Islet precursor cell (in vitro differentiated cells): ENCODE data around the gene MUC2.
"Not testable (repeated sequence)": the region's sequence is repeated elsewhere in the genome, so short reads cannot be mapped to it uniquely, and the experiment has no call there.

Source experiments
- DNase-seq: peaks from one replicate; pipeline ENCODE4 v3.0.0-alpha.2; 2018

The MUC2 gene

DNA sequence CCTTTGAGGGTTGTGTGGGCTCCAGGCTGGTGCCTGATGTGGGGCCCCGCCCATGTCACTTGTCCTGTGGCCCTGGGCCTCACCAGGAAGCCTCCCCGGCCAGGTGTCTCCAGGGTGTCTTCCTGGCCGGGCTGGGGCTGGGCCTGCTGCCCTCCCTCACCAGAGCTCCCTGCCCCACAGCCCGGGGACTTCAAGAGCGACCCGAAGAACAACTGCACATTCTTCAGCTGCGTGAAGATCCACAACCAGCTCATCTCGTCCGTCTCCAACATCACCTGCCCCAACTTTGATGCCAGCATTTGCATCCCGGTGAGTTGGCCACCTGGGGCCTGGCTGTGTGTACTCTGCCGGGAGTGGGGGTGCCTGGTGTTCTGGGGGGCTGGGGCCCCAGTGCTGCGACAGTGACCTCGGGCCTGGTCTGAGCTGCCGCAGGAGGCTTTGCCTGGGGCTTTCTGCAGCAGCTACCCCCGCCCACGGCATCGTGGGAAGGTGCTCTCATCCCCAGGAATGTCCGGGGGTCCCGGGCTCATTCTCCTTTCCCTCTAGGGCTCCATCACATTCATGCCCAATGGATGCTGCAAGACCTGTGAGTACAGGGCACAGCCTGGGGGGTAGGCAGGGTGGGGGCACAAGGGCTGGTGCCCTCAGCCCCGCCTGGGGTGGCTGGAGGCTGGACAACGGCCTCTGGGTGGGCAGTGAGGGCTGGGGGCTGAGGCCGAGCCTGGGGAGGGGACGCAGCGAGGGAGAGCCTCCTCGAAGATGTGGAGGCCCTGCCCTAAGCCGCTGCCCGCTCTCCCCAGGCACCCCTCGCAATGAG, 34.6 kb downstream of the MUC2 start:
- DNase-seq: no peak

DNA sequence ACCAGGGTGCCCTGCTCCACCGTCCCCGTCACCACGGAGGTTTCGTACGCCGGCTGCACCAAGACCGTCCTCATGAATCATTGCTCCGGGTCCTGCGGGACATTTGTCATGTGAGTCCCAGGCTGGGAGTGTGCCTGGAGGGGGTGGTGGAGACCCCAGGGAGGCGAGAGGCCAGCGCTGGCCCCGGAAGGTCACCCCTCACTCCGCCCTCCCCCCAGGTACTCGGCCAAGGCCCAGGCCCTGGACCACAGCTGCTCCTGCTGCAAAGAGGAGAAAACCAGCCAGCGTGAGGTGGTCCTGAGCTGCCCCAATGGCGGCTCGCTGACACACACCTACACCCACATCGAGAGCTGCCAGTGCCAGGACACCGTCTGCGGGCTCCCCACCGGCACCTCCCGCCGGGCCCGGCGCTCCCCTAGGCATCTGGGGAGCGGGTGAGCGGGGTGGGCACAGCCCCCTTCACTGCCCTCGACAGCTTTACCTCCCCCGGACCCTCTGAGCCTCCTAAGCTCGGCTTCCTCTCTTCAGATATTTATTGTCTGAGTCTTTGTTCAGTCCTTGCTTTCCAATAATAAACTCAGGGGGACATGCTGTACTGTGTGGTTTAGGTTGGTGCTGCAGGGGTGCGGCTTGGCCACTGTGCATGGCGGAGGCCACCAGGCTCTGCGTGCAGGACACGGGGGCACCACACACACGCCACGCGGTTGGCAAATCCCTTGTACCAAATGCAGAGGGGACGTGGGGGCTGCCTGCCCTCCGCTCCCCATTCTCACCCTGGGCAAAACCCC, 35.4 kb downstream of the MUC2 start:
- no peak for DNase-seq

DNA sequence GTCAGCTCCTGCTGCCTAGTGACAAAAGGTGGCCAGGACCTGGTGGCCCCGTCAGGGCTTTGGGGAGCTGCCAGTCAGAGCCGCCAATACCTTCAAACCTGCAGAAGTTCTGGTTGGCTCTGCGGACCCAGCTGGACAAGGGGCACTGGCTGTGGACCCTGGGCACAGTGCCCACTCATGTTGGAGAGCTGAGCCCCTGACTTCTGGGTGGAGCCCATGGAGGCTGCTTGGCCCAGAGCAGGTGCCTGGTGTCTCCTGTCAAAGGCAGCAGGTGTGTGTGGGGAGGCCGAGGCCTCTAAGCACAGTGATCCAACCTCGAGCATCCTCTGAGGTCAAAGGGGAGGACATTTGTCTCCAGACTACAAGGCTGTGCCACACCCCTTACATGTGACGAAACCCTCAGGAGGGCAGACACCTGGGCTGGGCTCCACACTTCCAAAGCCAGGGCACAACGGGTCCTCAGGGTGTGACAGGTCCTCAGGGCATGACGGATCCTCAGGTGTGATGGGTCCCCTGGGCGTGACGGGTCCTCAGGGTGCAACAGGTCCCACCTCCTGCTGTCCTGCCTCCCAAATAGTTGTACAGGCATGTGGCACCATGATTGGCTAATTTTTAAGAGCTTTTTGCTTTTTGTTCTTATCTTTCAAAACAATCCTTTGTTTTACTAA, 37.0 kb downstream of the MUC2 start:
- DNase-seq: peak; percentile 16

- DNase-seq: peak; percentile 26
These were observed 37.9 kb downstream of the MUC2 start for GRCh38 chr11:1112351-1113191.

DNA sequence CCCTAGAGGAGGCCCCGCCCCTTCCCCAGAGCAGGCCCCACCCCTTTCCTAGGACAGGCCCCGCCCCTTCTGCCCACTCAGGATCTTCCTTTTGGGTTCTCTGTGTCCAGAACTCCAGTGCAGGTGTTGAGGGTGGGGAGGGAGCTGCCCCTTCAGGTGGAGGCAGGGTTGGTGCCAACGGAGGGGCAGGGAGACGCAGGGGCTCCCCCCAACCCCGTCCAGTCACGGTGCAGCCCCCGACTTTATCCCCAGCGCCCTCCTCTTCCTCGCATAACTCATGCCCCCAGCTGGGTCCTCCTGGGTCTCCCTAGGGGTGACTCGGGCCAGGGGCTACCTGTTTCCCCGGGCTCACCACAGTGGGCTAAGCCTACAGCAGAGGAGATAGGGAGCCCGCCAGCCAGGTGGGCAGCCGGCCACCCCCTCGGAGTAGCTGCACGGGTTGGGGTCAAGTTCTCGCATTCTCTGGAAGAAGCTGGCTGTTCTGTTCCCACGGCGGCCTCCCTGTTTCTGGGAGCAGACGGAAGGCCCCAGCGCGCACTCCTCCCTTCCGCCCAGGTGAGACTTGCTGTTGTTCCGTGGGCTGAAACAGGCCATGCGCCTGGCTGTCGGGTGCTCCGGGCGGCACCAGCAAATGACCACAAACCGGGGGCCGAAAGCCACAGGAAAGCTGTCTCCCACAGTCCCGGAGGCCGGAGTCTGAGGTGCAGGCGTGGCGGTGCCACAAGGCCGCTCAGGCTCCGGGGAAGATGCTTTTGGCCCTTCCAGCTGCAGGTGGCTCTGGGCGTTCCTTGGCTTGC, 38.9 kb downstream of the MUC2 start:
- peak; percentile 47 for DNase-seq

DNA sequence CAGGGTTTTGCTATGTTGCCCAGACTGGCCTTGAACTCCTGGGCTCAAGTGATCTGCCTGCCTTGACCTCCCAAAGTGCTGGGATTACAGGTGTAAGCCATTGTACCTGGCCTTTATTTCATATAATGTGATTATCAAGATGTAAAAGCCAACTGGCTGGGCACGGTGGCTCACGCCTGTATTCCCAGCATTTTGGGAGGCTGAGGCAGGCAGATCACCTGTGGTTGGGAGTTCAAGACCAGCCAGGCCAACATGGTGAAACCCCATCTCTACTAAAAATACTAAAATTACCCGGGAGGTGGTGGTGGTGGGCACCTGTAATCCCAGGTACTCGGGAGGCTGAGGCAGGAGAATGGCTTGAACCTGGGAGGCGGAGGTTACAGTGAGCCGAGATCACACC, 40.6 kb downstream of the MUC2 start:
- not testable (repeated sequence) for DNase-seq

GRCh38 chr11:1116104-1116503, 41.4 kb downstream of the MUC2 start:
- peak; percentile 39 for DNase-seq

DNA sequence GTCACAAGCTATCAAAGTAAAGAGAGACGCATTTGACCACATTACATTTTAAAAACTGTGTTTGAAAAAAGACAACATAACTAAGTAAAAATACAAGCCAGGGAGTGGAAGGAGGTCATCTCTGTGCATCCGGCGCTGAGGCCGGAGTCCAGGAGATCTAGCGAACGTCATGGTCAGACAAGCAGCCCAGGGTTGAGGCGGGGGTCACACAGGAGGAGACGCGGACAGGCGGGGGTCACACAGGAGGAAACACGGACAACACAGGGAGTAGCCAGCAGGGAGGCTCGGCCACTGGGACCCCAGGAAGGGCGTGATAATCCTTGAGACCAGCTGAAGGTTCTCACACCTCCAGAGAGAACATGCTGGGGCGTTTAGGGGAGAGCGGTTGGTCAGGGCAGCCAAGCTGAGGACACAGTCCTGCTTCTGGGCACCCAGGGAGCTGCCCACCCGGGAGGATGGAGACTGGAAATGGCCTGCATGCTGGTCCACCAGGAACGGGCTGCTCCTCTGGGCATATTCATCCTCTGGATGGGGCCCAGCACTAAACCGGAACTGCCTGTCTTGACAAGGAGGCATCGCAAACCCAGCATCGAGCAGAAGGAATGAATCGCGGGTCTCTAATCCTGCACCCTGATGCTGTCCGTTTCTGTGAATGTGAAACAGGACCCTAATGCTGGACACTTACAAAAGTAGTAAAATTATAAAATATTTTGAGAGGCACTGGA, 42.2 kb downstream of the MUC2 start:
- DNase-seq: peak; percentile 43

DNA sequence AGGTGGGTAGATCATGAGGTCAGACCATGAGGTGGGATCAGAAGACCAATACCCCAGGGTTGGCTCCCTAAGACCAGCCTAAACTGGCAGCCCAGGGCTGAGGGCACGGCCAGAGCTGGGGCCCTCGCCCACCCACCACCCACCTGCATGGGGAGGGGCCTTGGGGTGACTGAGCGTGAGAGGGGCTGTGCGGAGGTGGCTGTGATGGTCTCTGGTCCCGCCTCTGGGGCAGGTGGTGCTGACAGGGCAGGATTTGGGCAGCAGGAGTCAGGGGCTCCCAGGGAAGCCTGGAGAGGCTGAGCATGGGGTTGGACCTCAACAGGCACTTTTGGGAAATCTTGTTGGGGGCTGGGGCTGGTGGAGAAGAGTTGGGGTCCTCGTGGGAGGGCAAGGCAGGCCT, 43.3 kb downstream of the MUC2 start:
- peak; percentile 47 for DNase-seq

DNA sequence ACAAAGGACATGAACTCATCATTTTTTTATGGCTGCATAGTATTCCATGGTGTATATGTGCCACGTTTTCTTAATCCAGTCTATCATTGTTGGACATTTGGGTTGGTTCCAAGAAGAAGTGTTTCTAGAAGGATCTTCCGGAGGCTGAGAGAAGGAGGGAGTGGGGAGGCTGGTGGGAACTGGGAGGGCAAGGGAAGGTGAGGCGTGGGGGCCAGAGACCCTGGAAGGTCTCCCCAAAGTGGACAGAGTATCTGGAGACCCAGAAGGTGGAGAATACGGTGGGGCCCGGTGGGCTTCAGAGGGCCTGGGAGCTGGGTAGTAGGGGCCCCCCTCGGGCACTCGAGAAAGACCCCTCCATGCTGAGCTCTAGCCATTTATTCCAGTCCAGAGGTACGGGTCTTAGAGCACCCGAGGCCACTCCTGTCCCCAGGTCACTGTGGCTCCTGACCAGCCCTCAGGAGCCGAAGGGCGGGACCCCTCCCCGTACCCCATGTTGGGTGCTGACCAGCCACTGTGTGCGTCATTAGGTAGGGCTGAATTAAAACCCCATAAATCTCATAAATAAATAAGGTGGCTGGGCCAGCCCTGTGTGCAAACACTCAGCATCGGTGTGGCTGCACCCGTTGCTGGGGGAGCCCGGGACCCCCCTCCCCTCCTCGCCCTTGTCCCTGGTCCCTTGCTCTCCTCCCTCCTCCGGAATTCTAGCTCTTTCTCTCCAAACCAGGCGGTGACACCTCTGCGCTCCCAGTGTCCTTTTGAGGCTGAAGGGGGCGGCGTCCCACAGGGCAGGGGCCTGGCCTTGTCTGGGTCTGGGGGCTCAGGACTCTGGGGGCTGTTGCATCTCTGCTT, 44.3 kb downstream of the MUC2 start:
- peak; percentile 24 for DNase-seq

DNA sequence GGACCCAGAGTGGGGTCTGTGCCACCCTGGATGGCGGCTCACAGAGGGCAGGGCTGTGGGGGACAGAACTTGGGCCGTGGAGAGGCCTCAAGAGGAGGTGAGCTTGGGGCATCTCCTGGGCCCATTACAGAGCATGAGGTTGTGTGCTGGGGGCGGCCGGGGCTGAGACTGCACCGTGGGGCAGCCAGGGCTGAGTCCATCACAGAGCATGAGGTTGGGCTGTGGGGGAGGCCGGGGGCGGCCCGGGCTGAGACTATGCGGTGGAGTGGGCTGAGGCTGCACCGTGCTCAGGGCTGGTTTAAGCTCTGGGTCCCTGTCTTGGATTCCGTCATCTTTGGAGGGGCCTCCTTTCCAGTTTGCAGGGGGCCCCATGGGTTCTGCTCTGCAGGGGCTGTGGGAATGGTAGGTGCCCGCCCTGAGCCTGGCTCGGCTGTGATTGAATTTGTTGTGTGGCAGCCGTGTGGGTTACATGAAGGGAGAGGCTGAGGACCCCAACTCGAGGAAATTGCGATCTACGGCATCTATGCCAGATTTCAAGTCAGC, 45.0 kb downstream of the MUC2 start:
- peak; percentile 42 for DNase-seq

GRCh38 chr11:1120532-1121330, 46.1 kb downstream of the MUC2 start:
- DNase-seq: peak; percentile 38

- peak; percentile 36 for DNase-seq
These were observed 46.7 kb downstream of the MUC2 start for GRCh38 chr11:1121331-1121812.

- peak; percentile 39 for DNase-seq
These were observed 47.4 kb downstream of the MUC2 start for GRCh38 chr11:1121813-1122663.

DNA sequence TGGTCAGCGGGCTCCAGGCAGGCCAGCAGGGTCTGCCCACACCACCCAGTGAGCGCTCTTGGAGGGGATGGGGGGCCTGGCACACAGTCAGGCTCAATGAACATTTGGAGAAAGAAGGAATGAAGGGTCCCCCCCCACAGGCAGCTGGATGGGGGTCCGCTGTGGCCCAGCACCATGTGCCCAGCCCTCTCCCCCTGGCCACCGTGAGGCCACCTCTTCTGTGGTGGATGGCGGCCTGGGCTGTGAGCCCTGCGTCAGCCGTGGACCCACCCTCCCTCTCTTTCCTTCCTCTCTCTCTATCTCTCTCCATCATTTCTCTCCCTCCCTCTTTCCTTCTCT, 48.0 kb downstream of the MUC2 start:
- DNase-seq: peak; percentile 31

GRCh38 chr11:1123970-1124369, 49.3 kb downstream of the MUC2 start:
- peak; percentile 34 for DNase-seq
